Medulla oblongata (tissue), 1 donor: ENCODE results near the gene TWIST1.
A peak's percentile ranks its signal among the peaks of the same experiment; 100 is the strongest.

Source experiments
- DNase-seq: peaks from one replicate; pipeline ENCODE4 v3.0.0-alpha.2; 2015; ENCODE audit errors: extremely low spot score

Gene TWIST1

DNA sequence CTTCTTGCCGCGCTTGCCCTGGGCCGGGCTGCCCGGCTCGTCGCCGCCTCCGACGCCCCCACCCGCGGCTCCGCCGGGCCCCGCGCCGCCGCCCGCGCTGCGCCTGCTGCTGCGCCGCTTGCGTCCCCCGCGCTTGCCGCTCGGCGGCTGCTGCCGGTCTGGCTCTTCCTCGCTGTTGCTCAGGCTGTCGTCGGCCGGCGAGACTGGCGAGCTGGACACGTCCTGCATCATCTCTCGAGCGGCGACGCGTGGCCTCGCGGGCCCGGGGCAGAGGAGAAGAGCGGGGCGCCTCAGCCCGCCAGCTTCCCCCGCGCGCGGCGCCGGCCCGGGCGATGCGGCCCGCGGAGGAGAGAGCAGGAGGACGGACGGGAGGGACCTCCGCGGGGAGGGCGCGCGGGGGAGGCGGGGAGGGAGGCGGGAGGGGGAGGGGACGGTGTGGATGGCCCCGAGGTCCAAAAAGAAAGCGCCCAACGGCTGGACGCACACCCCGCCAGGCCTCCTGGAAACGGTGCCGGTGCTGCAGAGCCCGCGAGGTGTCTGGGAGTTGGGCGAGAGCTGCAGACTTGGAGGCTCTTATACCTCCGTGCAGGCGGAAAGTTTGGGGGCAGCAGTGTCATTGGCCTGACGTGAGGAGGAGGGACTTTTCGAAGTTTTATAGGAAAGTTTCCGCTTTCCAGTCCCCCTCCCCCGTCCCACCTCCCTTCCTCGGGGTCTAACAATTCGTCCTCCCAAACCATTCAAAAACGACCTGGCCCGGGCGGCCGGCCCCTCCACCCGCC, at the start of gene TWIST1:
Gene TWIST1 (minus strand): TSS at position 546 of the 779 bp plus-strand sequence. CDS start 315 bp downstream, at position 231.
- DNase-seq: no peak

DNA sequence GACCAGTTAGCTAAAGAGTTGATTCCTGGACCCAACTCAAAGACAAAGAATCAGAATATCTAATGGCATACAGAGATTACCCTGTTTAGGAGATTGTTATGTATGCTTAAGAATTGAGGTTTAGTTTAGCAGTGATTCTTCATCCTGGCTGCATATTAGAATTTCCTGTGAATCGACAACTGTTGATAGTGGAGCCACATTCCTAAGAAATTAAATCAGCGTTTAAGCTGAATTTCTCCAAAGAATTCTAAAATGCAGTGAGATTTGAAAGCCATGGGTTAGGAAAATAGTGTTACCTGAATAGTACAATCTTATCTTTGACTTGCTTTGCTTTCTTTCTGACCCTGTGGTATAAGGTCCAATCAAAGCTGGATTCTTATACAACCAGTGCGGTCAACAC, 44.2 kb upstream of the TWIST1 start:
- no peak for DNase-seq

DNA sequence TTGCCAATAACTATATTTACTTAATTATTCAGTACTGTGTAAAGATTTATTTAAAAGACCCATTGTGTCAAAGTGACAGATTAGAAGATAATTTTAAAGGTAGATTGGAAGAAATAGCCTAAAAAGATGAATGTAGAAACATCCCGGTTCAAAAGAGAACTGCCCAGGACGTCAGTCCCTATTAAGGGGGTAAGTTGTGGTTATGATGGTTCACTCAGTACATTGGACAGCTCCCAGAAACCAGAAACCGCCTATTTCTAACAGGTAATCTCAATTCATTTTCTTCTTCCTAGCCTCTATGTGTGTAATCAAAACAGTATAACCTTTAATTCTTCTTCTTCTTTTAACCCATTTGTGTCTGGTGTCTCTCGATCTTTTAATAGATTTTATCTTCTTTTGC, 29.3 kb upstream of the TWIST1 start:
- DNase-seq: no peak

DNA sequence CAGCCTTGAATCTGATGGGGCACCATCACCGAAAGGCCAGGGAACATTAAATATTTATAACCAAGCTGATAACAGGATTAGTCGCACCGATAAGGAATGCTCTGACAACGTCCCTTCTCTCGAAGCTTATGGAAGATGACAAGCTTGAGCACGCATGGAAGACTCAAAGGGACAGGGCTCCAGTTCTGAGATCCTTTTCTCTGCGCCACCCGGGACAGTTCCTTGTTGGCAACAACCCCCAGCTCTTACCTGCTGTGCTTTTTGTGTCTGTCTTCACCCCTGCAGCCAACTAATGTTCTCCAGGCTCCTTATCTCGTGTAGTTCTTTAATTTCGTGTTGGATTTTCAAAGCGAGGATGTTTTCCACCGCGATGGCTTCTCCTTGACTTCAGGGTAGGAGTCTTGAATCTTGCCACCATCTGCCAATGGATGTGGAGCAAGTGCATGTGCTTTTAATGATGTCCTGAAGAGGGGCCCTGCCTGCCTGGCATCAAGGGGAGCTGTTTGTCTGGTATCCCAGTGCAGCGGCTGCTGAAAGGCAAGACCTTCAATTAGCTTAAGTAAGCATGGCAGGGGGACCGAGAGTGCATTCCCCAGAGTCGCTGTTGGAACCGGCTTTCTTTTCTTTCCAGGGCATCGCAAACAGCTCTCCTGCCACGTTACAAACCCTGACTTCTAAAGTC, 28.1 kb upstream of the TWIST1 start:
- DNase-seq: no peak

DNA sequence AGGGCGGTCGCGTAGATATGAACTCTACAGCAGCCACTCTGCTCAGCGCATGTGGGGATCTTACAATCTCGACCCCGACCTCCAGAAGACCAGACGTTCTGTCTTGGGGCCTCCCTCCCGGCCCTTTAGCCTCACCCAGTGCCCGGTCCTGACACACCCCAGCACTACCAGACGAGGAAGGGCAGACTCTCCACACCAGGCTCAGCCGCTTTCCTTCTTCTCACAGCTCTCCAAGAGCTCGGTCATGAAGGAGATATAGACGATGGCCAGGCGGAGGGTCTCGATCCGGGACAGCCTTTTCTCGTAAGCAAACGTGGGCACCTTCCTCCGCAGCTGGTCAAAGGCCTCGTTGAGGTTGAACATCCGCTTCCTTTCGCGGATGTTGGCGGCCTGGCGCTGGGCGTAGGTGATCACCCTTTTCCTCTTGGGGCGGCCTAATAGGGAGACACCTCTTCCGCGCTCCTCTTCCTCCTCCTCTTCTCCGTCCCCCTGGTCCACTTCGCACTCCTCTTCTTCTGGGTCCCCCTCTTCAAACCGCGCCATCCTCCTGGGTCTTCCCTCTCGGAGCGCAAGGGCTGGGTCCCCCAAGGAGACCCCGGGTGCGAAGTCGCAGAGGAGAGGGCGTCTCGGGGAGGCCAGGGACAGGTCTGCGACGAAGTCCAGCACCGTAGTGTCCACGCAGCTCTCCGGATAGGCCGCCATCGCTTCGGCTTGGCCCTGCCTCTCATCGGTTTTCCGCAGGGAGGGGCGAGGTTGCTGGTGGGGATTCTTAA, 27.4 kb upstream of the TWIST1 start, which contains the start of gene FERD3L:
Gene FERD3L (minus strand): TSS at position 761 of the 773 bp plus-strand sequence. CDS start 59 bp downstream, at position 702.
- DNase-seq: no peak

DNA sequence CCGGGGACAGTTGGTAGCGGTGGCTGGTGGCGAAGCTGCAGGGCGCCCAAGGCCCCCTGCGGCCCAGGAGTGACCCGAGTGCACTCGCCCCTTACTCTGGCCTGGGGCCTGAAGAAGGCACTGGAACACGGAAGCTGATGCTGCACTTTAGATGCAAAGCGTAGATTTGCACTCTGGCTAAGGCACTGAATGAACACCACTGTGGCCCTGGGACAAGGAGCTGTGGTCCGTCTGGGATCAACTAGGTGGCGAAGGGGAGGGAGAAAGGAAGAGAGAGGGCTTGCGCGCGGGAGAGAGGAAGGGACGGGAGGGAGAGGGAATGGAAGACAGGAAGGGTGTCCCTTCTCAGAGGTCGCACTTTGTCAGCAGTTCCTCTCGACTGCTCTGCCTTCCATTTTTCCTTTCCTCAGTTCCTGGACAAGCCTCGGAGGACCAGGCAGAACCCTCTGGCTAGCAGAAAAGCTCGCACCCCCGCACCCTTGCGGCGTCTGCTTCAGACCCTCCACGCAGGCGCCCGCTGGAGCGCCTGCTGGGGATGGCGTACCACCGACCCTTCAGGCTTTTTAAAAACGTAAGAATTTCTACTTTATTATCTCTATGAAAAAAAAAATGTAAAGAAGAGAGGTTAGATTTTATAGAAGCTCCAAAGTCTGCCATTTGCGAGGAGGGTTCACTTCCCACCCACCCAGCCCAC, 26.6 kb upstream of the TWIST1 start:
- no peak for DNase-seq

DNA sequence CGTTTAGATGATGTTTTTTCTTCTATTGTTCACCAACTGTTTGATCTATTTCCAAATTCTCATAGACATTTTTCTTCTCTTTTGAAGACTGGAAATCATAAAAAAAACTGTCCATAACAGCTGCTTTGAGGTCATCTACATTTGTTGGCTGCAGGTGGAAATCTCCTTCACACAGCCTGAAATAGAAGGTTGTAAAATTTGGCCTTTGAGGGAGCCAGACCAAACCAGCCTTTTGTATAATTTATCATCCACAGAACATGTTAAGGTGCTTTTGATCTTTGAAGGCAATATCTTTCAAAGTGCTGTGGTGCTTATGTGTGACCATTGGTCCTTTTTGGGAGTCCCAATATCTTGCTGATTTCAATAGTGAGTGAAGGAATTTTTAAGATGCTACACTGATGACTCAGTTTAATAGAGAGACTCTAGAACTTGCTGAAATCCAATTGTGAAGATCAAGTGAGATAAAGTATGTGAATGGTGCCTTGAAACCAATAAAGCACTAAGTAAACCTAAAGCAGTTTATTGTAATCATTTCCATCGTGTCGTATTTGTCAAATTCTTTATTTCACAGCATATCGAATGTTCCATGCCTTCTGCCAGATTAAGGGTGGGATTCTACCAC, 22.4 kb upstream of the TWIST1 start:
- DNase-seq: no peak

DNA sequence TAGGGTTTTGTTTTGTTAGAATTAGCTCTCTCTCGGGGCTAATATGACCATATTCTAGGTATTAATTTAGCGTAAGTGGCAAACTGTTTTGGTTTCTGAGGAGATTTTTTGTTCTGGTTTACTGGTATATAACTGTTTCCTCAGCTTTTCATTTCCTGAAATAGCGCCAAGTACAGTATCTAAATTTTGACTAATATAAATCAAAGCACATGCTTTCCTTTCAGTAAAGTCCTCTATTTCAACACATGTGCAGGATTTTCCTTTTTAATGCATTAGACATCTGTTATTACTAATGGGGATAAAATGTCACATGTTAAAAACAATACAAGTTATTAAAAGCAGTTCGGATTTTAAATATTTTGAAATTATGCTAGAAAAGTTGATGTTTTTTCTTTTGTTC, 16.4 kb upstream of the TWIST1 start:
- no peak for DNase-seq

DNA sequence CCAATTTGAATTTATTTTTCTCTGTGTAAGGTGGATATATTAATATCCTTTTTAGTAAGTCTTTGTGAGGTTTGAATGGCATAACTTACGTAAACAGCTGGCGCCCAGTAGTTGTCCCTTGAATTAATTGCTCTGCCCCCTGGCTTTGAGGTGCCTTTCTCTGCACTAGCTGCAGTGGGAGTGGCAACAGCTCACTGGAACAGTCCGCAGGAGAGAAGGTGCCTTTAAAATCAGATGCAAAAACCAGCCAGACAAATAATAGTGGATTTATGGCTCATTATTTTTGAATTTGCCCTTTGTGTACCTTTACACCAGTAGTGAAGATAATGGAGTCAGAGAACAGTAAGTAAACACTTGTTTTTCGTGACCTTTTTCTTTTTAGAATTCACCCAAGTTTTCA, 16.0 kb upstream of the TWIST1 start:
- no peak for DNase-seq

DNA sequence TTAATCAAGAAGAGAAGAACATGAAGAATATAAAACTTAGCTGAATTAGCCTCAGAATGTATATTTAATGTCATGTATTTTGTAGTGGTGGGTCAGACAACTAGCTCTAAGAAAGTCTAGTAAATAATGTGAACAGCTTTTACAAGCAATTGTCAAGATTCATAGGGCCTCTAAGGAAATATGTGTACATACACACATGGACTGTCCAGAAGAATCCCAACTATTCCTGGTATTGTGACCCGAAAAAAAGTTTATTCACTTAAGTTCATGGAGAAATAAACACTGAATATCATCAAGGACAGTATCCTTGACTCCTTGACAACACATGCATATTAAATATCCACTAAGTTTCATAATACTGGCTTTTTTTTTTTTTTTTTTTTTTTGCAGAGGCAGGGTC, 11.4 kb upstream of the TWIST1 start:
- no peak for DNase-seq

DNA sequence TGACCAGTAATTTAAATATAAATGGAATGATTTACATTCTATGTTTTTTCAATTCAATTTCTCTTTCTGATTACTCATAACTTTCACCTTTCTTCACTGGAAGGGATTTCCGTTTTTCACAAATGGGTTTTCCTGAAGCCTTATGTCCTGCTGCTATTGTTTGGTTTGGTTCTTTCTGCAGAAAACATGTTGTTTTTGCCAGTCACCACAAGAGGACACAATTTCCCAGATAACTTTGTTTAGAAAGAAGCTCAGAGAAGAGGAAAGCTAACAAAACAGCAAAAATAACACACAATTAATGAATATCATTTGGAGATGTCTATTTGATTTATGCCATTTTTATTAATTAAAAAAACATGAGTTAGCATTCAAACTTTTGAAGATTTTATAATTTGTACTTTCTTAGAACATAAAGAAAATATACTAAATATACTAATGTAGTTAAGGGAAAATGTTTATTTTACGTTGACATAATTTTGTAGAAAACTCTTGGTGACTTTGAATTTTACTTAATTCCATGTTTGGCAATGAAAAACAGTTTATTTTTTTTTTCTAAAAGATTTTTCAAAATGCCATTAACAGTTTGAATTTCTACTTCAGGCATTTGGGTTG, 4.6 kb upstream of the TWIST1 start:
- DNase-seq: peak; percentile 69

DNA sequence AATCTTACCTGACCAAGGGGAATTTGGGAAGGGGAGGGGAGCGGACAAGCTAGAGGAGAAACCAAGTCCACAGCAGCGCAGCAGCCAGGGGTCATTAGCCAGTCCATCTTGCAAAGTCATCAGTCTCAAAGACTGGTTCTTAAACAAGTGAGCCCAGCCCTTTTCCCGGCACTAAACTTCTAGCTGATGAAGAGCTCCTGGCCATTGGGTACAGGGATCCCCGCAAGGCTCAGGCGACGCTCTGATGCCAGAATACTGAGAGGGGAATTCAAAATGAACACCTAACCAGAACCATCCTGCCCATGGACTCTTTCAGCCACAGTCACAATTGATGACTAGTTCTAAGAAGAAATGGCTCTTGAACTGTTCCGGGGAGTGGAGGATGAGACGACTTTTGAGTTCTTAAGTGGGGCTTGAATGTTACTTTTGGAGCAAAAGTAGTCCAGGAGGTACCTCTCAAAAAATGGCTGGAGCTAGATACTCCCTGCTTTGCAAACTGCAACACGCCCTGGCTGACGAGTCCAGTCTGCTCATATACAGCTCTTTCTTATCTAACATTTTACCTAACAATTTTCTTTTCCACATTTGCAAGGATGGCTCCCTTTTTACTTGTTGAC, 2.5 kb upstream of the TWIST1 start:
- no peak for DNase-seq

DNA sequence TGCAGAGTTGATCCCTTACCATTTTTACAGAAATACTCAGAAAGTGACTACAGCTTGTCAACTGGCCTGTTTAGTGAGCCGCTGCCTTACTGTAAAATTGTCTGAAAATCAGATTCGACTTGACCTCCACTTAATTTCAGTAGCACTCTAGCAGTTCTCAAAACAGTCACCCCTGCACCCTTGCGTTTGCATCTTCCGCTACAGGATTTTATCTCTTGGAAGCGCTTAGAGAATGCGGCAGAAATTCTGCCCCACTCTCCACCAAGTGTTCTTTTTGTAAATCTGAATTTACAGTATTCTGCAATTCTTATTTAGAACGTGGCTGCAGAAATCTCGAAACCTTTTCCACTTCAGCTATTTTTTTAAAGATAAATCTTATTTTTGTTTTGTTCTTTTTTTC, 1.9 kb upstream of the TWIST1 start:
- no peak for DNase-seq

DNA sequence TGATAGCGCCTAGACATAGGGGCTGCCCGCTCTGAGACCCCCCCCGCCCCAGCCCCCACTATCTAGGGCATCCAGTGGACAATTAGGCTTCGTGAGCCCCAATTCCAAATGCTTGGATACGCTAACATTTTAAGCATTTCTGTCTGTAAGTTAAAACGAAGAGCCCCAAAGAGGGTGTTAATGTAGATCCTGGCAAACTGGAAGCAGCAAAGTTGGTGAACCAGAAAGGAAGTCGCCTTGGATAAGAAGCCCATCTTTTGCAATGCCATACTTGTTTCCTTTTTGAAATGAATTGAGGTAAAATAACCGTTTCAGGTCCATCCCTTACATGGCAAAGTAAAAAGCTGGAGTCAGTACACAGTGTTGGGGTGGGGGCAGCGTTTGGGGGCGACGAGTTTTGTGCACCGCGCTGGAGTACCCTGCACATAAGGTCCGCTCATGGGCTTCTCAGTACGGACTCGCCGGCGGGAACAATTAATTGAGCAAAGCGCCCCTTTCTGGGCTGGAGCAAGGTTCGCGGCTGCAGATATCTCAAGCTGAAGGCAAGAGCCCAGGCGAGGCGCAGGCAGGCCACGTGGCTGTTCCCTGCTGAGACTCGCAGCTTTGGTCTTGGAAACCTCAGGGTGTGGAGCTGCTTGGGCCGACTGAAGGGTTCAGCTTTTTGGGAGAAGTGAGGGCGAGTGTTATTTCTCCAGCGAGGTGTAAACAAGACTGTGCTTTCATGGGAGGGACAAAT, 1.4 kb upstream of the TWIST1 start:
- DNase-seq: no peak

DNA sequence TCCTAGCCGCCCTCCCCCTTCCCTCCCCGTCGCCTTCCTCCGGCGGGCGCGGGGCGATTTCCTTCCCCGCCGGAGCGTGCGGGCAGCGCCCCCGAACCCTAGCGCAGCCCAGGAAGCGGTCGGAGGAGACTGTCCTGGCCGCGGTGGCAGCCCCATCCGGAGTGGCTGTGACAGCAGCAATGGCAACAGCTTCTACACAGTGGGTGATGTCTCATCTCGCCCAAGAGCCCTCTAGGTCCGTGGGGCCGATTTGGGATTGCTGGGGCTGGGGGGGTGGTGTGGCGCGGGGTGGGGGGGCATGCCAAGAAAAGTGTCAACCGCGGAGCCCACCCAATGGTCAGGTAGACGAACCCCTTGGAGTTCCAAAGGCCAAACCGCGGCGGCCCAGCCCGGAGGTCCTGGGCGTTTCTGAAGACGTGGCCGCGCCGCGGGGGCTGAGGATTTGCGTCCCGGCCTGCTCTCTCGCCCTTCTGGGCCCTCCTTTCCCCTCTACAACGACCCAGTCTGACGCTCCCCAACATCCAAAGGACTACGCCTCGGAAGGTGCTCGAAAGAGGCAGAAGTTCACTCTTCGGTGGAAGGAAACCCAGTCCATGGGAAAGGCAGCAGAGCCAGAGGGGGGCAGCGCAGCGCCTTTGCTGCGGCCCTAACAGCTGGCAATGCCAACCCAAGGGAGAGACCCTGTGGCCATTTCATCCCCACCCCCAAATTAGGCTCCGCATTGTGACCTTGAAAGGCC, 603 bp upstream of the TWIST1 start:
- no peak for DNase-seq

DNA sequence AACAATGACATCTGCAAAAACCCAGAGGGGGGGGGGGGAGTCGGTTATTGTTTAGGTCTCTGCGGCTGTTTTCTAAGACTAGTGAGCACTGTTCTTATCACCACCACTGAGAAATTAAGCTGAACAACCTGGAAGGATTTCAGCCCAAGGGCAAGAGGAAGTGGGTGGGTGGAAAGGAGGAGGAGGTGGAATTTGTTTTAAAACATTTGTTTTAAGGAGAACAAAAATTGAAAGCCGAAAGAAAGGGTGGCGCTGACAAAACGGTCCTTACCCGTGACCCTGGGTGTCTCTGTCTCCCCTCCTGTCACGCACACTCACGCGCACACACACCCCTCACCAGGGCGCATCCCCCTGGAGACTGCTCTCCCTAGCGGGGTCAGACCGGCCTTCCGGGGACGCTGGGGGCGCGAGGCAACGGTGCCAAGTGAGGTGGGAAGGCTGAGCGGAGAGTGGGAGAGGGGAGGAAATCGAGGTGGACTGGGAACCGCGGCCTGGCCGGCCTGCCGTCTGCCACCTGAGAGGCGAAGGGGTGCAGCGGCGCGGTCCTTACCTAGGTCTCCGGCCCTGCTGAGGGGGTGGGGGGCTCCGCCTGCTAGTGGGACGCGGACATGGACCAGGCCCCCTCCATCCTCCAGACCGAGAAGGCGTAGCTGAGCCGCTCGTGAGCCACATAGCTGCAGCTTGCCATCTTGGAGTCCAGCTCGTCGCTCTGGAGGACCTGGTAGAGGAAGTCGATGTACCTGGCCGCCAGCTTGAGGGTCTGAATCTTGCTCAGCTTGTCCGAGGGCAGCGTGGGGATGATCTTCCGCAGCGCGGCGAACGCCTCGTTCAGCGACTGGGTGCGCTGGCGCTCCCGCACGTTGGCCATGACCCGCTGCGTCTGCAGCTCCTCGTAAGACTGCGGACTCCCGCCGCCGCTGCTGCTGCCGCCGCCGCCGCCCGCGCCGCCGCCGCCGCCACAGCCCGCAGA, 1.0 kb downstream of the TWIST1 start:
- DNase-seq: no peak

DNA sequence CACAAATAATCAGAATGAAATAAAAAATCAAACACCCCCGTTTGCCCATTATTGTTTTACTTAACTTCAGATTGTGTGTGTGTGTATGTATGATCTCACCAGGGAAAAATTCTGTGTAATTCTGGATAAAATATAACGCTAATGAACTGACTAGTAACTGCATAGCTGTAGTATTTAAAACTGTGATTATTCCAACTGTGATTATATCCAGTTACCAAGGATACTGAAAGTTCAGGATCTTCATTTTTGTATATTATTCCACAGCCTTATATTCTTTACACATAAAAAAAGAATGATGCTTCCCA, 2.9 kb downstream of the TWIST1 start:
- DNase-seq: no peak
